HEK293 (cell line): Measurements from ENCODE around the gene ZSCAN26.

Experiments used
- CTCF ChIP-seq: fragments of 450-650 bp; formaldehyde crosslinking; IDR thresholded peaks from 2 replicates; pipeline ENCODE4 v1.5.1; 2016; ENCODE audit warnings: missing biosample characterization, missing genetic modification characterization
- RBAK ChIP-seq: fragments of 450-650 bp; formaldehyde crosslinking; IDR thresholded peaks from 2 replicates; pipeline ENCODE4 v1.5.1; 2016; ENCODE audit warnings: missing biosample characterization, missing genetic modification characterization
- SP2 ChIP-seq: fragments of 450-650 bp; formaldehyde crosslinking; IDR thresholded peaks from 2 replicates; pipeline ENCODE4 v1.5.1; 2016; ENCODE audit warnings: missing biosample characterization, missing genetic modification characterization
- TCF7L2 ChIP-seq: IDR thresholded peaks from 2 replicates; pipeline ENCODE4 v1.6.1; 2011; ENCODE audit warnings: low read depth, mild to moderate bottlenecking, inconsistent platforms, low read length, moderate library complexity, borderline replicate concordance
- ZBTB26 ChIP-seq: fragments of 450-650 bp; formaldehyde crosslinking; optimal IDR thresholded peaks from 2 replicates; pipeline ENCODE3; 2016; ENCODE audit warnings: missing biosample characterization, mild to moderate bottlenecking, missing genetic modification characterization
- ZBTB8A ChIP-seq: fragments of 450-650 bp; formaldehyde crosslinking; IDR thresholded peaks from 2 replicates; pipeline ENCODE4 v1.5.1; 2016; ENCODE audit warnings: missing biosample characterization, missing genetic modification characterization
- ZNF350 ChIP-seq: fragments of 450-650 bp; formaldehyde crosslinking; IDR thresholded peaks from 2 replicates; pipeline ENCODE4 v1.5.0; 2017; ENCODE audit warnings: missing biosample characterization, mild to moderate bottlenecking, missing genetic modification characterization
- ZNF596 ChIP-seq: fragments of 450-650 bp; IDR thresholded peaks from 2 replicates; pipeline ENCODE4 v1.5.0; 2018; ENCODE audit warnings: missing biosample characterization, mild to moderate bottlenecking, missing genetic modification characterization, moderate library complexity

- TF ChIP-seq RBAK (tag by site-specific recombination) (no peak), ZNF596 (tag by site-specific recombination) (no peak), CTCF (tag by site-specific recombination) (no peak), ZBTB8A (tag by site-specific recombination) (no peak), ZBTB26 (tag by site-specific recombination) (no peak), TCF7L2 (no peak), SP2 (tag by site-specific recombination) (no peak), ZNF350 (tag by site-specific recombination) (no peak)
These were observed 36.6 kb downstream of the ZSCAN26 start for GRCh38 chr6:28303570-28303969.
